GM21515 (cell line): ENCODE measurements around the gene PLAGL2.
"Not testable (repeated sequence)": the region's sequence is repeated elsewhere in the genome, so short reads cannot be mapped to it uniquely, and the experiment has no call there.

ENCODE experiments used
- ATAC-seq: cut with Tn5 transposase; IDR thresholded peaks from one replicate; pipeline ENCODE4 v1.9.1; 2021; ENCODE audit not compliant: unreplicated experiment

Gene PLAGL2

DNA sequence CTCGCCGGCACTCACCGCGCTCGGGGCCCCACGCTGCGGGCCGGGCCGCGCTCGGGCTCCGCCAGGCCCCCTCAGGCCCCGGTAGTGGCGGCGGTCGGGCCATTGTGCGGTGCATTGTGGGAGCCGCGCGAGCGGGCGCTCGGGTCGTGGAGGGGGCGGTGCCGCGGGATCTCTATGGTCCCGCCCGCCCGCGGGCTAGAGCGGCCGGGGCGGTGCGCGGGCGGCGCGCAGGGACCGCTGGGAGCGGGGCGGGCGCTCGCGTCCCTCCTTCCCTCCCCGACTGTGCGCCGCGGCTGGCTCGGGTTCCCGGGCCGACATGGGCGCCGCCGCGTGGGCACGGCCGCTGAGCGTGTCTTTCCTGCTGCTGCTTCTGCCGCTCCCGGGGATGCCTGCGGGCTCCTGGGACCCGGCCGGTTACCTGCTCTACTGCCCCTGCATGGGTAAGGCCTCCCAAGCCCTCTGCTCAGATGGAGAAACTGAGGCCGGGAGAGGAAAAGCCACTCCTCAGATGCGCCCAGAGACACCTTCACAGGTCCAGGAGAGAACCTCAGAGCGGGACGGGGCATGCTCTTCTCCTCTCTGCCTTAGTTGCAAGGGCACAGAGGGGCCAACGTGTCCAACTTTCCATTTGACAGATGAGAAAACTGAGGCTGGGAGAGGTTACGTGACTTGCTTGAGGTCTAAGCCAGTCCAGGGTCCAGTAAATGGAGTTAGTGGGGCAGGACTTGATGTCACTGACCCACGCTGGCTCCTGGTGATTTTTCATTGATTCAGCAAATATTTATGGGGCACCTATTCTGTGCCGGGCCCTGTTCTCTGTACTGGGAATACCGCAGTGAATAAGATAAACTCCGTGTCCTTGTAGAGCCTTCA lies at the start of gene PLAGL2, which contains the start of gene POFUT1:
TSS of gene PLAGL2 (minus strand) at position 118 of the 873 bp plus-strand sequence. CDS start 5,565 bp downstream, outside the sequence.
TSS of gene POFUT1 (plus strand) at position 255 of the 873 bp plus-strand sequence. CDS start at position 317, 62 bp downstream.
- ATAC-seq, result peak; percentile 85

DNA sequence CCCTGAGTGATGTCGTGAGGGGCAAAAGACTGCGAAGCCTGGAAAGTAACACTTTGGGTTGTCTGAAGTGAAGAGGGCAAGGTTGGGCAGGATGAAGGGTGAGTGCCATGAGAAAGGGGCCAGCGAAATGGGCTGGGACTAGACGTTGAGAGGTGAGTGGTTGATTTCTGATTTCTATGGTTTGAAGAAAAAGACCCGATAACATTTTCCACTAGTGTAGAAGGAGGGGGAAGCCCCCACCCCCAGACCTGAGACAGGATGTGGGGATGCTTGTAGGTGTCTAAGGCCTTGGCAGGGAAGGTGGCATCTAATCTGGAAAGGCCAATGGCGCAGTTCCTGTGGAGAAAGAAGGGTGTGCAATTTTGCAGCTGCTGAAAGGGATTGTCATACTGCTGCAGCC lies 44.6 kb upstream of the PLAGL2 start:
- no peak for ATAC-seq

- ATAC-seq, result no peak
Observed at GRCh38 chr20:32251470-32251869, 43.9 kb upstream of the PLAGL2 start.

DNA sequence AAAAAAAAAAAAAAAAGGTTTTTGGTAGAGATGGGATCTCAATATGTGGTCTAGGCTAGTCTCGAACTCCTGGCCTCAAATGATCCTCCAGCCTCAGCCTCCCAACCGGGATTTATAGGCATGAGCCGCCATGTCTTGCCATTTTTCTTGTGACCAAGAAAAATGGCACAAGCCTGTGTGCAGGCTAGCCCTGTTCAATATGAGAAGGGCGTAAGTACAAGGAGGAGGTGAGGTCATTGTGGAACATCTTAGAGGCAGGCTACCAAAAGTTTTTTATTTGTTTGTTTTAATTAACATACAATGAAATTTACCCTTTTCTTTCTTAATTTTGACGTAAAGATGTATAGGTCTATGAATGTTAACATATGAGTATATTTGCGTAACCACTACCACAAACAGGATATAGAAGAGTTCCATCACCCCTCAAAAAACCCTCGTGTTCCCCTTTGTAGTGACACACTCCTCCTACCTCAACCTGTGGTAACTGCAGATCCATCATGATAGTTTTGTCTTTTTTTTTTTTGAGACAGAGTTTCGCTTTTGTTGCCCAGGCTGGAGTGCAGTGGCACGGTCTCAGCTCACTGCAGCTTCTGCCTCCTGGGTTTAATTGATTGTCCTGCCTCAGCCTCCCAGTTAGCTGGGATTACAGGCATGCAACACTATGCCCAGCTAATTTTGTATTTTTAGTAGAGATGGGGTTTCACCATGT lies 41.6 kb upstream of the PLAGL2 start:
- no peak for ATAC-seq

- no peak for ATAC-seq
Observed at GRCh38 chr20:32248043-32248442, 40.5 kb upstream of the PLAGL2 start.

GRCh38 chr20:32246208-32246607 lies 38.7 kb upstream of the PLAGL2 start:
- ATAC-seq, result not testable (repeated sequence)

DNA sequence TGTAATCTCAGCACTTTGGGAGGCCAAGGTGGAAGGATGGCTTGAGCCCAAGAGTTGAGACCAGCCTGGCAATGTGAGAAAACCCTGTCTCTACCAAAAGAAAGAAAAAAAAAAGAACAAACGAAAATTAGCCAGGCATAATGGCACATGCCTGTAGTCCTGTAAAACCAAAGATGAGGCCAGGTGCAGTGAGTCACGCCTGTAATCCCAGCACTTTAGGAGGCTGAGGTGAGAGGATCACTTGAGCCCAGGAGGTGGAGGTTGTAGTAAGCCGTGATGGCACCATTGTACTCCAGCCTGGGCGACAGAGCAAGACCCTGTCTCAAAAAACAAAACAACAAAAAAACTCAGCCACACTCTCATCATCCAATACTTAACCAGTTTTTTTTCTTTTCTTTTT lies 37.4 kb upstream of the PLAGL2 start:
- ATAC-seq, result no peak

GRCh38 chr20:32244150-32244823 lies 36.7 kb upstream of the PLAGL2 start:
- ATAC-seq, result no peak

DNA sequence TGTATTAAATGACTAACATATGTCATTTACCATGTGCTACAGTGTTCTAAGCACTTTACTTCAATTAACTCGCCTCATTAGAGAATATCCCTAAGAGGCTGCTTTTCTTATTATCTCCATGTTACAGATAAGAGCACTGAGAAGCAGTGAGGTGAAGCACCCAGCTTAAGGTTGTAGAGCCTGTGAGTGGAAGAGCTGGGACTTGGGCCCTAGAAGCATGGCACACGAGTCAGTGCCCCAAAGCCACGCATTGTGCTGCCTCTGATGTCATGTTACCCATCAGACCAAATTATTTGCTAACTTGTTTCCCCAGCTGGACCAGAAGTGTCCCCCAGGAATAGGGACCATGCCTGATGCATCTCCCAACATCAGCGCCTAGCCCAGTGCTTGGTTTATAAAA lies 34.3 kb upstream of the PLAGL2 start:
- no peak for ATAC-seq

DNA sequence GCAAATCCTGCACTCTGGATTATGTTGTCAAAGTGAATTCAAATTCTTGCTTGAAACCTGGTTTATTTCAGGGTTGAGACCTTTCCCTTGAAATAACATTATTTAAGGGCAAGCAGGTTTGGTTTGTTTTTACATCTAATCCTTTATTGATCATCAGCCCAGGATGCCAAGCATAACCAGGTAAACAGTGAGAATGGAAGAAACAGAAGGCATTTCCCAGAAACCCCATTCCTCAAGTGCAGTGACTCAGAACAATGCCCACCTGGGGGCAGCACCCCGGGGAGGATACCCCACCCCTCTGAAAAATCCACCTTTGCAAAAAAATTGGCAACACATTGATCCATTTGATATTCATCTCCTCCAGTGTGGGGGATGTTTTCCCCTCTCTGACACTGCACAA lies 32.7 kb upstream of the PLAGL2 start:
- no peak for ATAC-seq

DNA sequence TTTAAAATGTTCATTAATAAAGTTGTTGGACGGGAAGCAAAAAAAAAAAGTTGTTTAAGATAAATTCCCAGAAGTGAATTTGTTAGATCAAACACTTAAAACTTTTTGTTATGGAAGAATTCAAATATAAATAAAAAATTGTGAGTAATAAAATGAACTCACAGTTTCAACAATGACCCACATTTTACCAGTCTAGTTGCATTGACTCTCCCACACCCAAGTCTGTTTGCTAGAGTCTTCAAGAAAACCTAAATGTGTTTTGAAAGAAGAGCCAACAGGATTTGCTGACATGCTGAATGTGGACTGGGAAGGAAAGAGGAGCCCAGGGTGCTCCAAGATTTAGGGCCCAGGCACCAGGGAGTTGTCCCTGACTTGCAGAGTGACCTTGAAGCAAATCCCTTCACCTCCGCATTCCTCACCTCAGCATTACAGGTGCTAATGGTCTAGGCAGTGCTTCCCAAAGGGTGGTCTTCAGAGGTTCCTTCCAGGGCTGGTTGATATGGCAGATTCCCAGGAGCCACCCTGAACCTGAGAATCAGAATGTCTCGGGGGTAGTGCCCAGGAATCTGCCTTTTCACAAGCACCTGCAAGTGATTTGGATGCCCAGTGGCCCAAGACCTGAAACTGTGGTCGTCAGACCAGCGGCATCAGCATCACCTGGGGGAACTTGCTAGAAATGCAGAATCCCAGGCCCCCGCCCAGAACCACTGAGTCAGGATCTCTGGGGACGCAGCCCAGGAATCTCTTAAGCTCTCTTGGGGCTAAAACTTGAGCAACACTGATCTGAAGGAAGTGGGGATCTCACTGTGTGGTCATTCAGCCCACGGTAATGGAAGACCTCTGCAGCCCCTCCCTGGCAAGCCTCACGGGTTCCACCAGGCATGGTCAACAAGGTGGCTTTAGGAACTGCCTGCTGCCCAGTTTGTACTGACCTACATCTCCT lies 31.2 kb upstream of the PLAGL2 start:
- ATAC-seq, result no peak

DNA sequence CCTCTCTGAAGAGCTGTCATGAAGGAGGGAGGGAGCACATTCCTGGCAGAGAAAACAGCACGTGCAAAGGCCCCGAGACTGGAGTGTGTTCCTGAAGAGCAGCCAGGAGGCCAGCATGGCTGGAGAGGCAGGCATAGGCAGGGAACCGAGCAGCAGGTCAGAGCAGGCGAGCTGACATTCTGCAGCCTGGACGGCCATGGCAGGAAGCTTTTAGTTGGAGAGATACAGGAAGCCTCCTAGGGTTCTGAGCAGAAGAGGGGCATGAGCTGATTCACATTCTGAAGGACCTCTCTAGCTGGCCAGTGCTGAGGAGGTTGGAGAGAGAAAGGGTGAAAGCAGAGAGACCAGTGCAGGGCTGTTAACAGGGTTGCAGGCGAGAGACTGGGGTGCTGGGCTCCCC lies 29.9 kb upstream of the PLAGL2 start:
- no peak for ATAC-seq

DNA sequence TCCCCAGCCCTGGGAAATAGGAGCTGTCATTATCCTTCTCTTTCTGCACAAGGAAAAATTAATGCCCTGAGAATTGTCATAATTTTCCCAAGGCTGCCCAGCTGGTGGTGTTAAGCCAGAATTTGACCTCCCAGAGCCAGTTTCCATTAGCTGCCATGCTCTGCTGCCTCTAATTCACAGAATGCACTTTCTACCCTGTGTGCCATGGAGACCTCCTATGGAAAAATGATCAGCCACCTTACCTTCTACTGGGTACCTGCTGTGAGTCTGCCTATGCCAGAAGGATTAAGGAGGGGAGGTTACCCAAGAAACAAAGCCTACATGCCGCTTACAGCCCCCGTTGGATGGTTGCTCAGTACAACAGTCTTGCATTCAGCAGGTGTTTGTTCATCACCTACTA lies 29.3 kb upstream of the PLAGL2 start:
- no peak for ATAC-seq

DNA sequence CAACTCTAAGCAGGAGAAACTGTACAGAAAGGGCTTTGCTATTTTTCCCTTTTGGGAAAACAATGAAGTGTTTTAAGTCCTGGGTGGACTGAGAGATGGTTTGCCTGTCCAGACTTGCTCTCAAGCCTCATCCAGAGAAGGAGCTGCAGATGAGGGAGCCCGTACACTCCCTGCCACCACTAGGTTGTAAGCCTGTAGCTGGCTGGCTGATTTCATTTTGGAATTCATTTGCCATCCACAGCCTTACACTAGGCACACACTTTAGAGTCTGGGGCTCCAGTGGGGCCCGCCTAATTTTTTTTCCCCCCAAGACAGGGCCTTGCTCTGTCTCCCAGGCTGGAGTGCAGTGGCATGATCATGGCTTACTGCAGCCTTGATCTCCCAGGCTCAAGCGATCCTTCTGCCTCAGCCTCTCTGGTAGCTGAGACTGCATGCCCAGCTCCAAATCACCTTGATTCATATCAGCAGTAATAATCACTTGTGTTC lies 28.5 kb upstream of the PLAGL2 start:
- ATAC-seq, result no peak

- no peak for ATAC-seq
Observed at GRCh38 chr20:32235331-32236047, 27.9 kb upstream of the PLAGL2 start.

DNA sequence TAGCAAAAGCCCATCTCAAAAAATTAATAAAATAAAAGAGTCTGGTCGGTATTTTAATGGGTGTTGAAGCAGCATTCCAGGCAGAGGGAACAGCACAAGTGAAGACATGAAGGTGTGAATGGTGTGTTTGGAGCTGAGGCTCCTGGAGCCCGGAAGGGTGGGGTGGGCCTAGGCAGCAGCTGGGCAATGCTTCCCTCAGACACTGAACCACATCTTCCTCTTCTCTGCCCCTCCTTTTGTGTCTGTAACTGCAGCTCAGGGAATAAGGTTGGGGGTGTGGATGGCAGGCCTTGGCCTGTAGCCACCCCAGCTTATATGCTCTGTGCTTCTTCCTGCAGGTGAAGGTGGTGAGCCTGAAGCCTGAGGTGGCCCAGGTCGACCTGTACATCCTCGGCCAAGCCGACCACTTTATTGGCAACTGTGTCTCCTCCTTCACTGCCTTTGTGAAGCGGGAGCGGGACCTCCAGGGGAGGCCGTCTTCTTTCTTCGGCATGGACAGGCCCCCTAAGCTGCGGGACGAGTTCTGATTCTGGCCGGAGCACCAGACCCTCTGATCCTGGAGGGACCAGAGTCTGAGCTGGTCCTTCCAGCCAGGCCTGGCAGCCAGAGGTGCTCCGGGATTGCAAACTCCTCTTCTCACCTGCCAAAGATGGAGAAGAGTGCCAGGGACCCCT lies 26.7 kb upstream of the PLAGL2 start:
- no peak for ATAC-seq

DNA sequence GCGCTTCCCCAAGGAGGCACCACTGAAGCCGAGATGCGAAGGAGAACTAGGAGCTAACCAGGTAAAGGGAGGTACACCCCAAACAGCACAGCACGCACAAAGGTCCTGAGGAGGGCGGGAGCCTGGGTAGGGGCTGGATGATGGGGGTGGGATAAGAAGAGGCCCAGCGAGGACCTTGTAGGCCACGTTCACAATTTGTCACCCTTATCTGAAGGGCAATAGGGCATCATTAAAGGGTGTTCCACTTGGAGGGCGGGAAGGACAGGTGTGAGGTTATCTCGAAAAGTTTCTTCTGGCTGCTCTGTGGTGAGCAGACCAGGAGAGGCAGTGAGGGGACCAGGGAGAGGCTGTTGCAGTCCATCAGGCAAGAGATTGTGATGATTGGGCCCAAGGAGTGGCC lies 25.7 kb upstream of the PLAGL2 start:
- no peak for ATAC-seq

DNA sequence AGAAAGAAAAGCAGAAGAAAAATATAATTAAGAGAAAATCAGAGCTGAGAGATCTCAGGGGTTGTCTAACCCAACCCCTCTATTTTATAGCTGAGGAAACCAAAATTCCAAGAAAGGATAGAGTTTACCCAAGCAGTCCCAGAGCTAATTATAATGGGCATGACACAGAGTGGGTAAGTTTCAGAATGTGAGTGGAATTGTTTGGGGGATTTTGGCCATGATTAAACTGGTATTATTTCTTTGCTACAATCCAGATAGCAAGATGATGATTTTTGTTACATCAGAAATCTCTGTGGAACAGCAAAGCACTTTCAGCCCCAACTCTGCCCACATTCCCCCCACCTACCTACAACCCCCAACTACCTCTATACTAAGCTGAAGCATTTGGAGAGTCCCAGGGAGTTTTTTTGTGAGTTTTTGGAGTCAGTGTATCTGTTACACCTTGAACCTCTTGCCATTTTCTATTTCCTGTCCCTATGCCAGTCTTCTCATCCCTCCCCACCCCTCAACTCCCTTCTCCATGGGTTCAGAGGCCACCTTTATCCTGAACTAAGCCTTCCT lies 24.9 kb upstream of the PLAGL2 start:
- ATAC-seq, result no peak

- ATAC-seq, result no peak
Observed at GRCh38 chr20:32231847-32232246, 24.3 kb upstream of the PLAGL2 start.
